ENCODE results near the gene FCAR.
"Not testable (repeated sequence)": the region's sequence is repeated elsewhere in the genome, so short reads cannot be mapped to it uniquely, and the experiment has no call there.

Gene FCAR

DNA sequence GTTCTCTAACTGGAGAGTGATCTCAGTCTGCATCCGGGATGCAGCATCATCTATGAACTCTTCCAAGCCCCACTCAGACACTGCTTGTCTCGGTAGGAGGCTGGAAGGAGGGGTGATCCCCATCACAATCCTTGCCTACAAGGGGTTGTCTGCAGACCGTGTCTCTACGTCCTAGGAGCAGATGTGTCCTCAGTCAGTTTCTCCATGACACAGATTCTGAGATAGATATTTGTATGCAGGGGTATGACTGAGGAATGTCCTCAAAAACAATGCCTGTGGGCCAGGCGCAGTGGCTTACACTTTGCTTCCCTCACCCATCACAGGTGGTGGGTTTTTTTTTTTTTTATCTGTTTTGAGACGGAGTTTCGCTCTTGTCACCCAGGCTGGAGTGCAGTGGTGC lies 32.8 kb downstream of the FCAR start:
- Histone ChIP-seq H3K4me3 (ENCODE audit: extremely low read depth, insufficient read depth, low read length, poor library complexity, severe bottlenecking) (no peak overlapping the region), H3K36me3 (ENCODE audit: control insufficient read depth, insufficient read depth, low read length) (no peaks in the 10 kb centered on the region), H3K9me3 (ENCODE audit: control insufficient read depth, low read length) (no peaks in the 10 kb centered on the region), H3K4me1 (ENCODE audit: control insufficient read depth, insufficient read depth, low read length, poor library complexity, severe bottlenecking) (no peaks in the 10 kb centered on the region), H3K27ac (ENCODE audit: low read depth, low read length, severe bottlenecking) (no peak overlapping the region)
- 93 to 100% methylated on average over 2 to 3 of the region's 7 CpGs for WGBS, 2 experiments (ENCODE audit: insufficient coverage in 2 of 2)

DNA sequence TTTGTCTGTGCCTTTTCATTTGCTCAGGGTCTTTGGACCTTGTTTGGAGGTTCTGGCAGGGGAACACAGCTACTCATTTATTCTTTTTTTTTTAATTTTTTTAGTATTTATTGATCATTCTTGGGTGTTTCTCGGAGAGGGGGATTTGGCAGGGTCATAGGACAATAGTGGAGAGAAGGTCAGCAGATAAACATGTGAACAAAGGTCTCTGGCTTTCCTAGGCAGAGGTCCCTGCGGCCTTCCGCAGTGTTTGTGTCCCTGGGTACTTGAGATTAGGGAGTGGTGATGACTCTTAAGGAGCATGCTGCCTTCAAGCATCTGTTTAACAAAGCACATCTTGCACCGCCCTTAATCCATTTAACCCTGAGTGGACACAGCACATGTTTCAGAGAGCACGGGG lies 33.9 kb downstream of the FCAR start:
- H3K4me1 ChIP-seq (ENCODE audit: control insufficient read depth, insufficient read depth, low read length, poor library complexity, severe bottlenecking); H3K9me3 ChIP-seq (ENCODE audit: control insufficient read depth, low read length); H3K36me3 ChIP-seq (ENCODE audit: control insufficient read depth, insufficient read depth, low read length); H3K27ac ChIP-seq (ENCODE audit: low read depth, low read length, severe bottlenecking); H3K4me3 ChIP-seq (ENCODE audit: extremely low read depth, insufficient read depth, low read length, poor library complexity, severe bottlenecking): not testable (repeated sequence)
- no CpG with 5 or more reads among the region's 5 CpGs for WGBS, 2 experiments (ENCODE audit: insufficient coverage in 2 of 2)

DNA sequence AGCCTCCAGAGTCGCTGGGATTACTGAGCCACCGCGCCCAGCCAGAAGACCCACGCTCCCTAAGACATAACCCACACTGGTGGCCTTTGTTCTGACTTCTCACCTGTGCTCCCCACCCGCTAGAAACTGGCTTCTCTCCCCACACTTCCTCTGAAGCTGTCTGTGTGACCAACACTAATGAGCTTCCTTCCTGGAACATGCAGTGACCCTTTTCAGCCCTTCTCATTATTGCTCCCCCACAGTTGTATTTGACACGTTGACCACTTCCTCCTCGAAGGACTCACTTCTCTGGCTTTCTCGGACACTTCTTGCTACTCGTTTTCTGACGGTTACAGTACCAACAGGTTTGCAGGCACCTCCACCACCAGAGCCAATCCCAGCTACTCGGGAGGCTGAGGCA lies 42.8 kb downstream of the FCAR start:
- Histone ChIP-seq H3K27ac (ENCODE audit: low read depth, low read length, severe bottlenecking) (no peak overlapping the region), H3K36me3 (ENCODE audit: control insufficient read depth, insufficient read depth, low read length) (no peaks in the 10 kb centered on the region), H3K4me1 (ENCODE audit: control insufficient read depth, insufficient read depth, low read length, poor library complexity, severe bottlenecking) (no peaks in the 10 kb centered on the region), H3K9me3 (ENCODE audit: control insufficient read depth, low read length) (no peaks in the 10 kb centered on the region), H3K4me3 (ENCODE audit: extremely low read depth, insufficient read depth, low read length, poor library complexity, severe bottlenecking) (no peak overlapping the region)
- 90 to 94% methylated on average over 8 to 11 of the region's 11 CpGs for WGBS, 2 experiments (ENCODE audit: insufficient coverage in 2 of 2)

DNA sequence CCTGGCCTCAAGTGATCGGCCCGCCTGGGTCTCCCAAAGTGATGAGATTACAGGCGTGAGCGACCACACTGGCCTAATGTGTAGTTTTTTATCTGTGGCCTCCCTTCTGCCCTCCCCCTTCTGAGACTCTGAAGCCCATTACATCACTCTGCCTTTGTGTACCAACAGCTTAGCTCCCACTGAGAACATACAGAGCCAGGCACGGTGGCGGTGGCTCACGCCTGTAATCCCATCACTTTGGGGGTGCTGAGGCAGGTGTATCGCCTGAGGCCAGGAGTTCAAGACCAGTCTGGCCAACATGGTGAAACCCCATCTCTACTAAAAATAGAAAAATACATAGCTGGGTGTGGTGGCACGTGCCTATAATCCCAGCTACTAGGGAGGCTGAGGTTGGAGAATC lies 44.5 kb downstream of the FCAR start:
- Histone ChIP-seq H3K4me3 (ENCODE audit: extremely low read depth, insufficient read depth, low read length, poor library complexity, severe bottlenecking) (no peak overlapping the region), H3K36me3 (ENCODE audit: control insufficient read depth, insufficient read depth, low read length) (no peaks in the 10 kb centered on the region), H3K27ac (ENCODE audit: low read depth, low read length, severe bottlenecking) (no peak overlapping the region), H3K4me1 (ENCODE audit: control insufficient read depth, insufficient read depth, low read length, poor library complexity, severe bottlenecking) (no peaks in the 10 kb centered on the region), H3K9me3 (ENCODE audit: control insufficient read depth, low read length) (no peaks in the 10 kb centered on the region)
- 94% methylated on average over 4 to 6 of the region's 9 CpGs for WGBS, 2 experiments (ENCODE audit: insufficient coverage in 2 of 2)

DNA sequence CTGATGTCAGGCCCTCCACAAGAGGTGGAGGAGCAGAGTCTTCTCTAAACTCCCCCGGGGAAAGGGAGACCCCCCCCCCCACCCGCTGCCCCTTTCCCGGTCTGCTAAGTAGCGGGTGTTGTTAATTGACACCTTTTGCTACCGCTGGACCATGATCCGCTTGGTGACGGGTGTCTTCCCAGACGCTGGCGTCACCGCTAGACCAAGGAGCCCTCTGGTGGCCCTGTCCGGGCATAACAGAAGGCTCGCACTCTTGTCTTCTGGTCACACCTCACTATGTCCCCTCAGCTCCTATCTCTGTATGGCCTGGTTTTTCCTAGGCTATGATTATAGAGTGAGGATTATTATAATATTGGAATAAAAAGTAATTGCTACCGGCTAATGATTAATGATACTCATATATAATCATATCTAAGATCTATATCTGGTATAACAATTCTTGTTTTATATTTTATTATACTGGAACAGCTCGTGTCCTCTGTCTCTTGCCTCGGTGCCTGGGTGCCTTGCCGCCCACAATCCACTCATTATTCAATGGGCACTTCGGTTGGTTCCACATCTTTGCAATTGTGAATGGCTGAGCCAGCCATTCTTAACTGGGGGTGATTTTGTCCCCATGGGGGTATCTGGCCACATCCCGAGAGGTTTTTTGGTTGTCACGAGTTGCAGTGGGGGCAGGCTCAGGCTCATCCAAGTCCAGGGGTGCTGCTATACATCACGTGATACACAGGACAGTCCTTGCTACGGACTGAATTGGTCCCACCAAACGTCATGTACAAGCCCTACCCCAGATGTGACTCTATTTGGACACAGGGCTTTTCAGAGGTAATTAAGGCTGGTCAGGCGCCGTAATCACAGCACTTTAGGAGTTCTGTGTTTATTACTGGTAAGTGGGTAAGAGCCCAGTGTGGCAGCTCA lies 45.9 kb downstream of the FCAR start:
- H3K9me3 ChIP-seq (ENCODE audit: control insufficient read depth, low read length); H3K27ac ChIP-seq (ENCODE audit: low read depth, low read length, severe bottlenecking); H3K36me3 ChIP-seq (ENCODE audit: control insufficient read depth, insufficient read depth, low read length); H3K4me3 ChIP-seq (ENCODE audit: extremely low read depth, insufficient read depth, low read length, poor library complexity, severe bottlenecking); H3K4me1 ChIP-seq (ENCODE audit: control insufficient read depth, insufficient read depth, low read length, poor library complexity, severe bottlenecking): not testable (repeated sequence)
- WGBS, 2 experiments (ENCODE audit: insufficient coverage in 2 of 2) = 82 to 83% methylated on average over 7 to 10 of the region's 24 CpGs

DNA sequence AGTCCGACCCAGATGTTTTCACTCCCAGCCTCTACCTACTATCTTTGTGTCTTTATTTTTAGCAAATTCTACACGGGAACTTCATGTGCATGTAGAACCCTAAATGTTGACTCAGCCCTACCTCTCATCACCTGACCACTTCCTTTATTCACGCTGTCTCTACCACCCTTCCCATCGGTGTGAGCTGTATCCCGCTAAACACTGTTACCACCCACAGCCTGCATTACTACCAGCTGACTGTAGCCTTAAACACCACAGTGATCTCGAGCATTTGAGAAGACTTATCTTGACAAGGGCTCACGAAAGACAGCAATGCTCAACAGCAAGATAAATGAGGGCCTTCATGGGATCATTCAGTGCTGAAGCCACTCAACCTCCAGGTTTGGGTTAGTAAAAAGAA lies 47.0 kb downstream of the FCAR start:
- no peaks in the 10 kb centered on the region for H3K9me3 ChIP-seq (ENCODE audit: control insufficient read depth, low read length)
- 88 to 91% methylated on average over 7 of the region's 7 CpGs for WGBS, 2 experiments (ENCODE audit: insufficient coverage in 2 of 2)
- no peak overlapping the region for H3K4me3 ChIP-seq (ENCODE audit: extremely low read depth, insufficient read depth, low read length, poor library complexity, severe bottlenecking)
- no peaks in the 10 kb centered on the region for H3K4me1 ChIP-seq (ENCODE audit: control insufficient read depth, insufficient read depth, low read length, poor library complexity, severe bottlenecking)
- no peaks in the 10 kb centered on the region for H3K36me3 ChIP-seq (ENCODE audit: control insufficient read depth, insufficient read depth, low read length)
- H3K27ac ChIP-seq (ENCODE audit: low read depth, low read length, severe bottlenecking) = no peak overlapping the region

DNA sequence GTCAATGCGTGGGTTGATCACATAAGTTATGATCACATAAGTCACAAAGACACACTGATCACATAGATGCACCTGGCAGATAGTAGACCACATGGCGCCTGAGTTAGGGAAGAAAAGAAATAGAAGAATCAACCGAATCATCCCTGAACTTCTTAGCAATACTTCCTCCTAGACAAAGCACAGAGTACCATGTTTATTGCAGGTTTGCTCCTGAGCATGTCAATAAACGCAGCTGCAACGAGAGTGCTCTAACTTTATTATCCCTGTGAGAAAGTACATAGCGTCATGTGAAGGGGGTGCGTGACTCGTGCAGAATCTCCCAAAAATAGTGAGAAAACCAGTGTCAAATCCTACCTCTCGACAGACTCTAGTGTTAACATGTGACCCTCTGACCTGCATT lies 49.2 kb downstream of the FCAR start:
- 83 to 85% methylated on average over 6 to 8 of the region's 9 CpGs for whole genome bisulfite sequencing, 2 experiments (ENCODE audit: insufficient coverage in 2 of 2)
- Histone ChIP-seq H3K36me3 (ENCODE audit: control insufficient read depth, insufficient read depth, low read length) (no peaks in the 10 kb centered on the region), H3K4me3 (ENCODE audit: extremely low read depth, insufficient read depth, low read length, poor library complexity, severe bottlenecking) (no peak overlapping the region), H3K9me3 (ENCODE audit: control insufficient read depth, low read length) (peaks cover 11% of the 10 kb centered on the region), H3K27ac (ENCODE audit: low read depth, low read length, severe bottlenecking) (no peak overlapping the region), H3K4me1 (ENCODE audit: control insufficient read depth, insufficient read depth, low read length, poor library complexity, severe bottlenecking) (no peaks in the 10 kb centered on the region)

DNA sequence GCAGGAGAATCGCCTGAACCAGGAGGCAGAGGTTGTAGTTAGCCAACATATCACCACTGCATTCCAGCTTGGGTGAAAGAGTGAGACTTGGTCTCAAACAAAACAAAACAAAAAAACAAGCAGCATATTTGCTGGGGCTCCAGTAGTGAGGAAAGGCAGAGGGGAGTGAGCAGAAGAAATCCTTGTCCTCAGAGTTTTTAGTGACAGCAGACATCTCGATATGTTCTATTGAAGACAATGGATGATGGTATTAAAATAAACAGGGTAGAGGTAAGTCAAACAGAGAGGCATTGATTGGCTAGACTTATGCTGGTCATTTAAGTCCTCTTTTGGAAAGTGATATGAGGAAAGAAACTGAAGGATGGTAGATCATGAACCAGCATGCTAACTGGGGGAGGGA lies 54.3 kb downstream of the FCAR start:
- no peaks in the 10 kb centered on the region for H3K36me3 ChIP-seq (ENCODE audit: control insufficient read depth, insufficient read depth, low read length)
- no peak overlapping the region for H3K4me3 ChIP-seq (ENCODE audit: extremely low read depth, insufficient read depth, low read length, poor library complexity, severe bottlenecking)
- H3K27ac ChIP-seq (ENCODE audit: low read depth, low read length, severe bottlenecking) = no peak overlapping the region
- peaks cover 23% of the 10 kb centered on the region for H3K9me3 ChIP-seq (ENCODE audit: control insufficient read depth, low read length)
- no peaks in the 10 kb centered on the region for H3K4me1 ChIP-seq (ENCODE audit: control insufficient read depth, insufficient read depth, low read length, poor library complexity, severe bottlenecking)
- 77 to 100% methylated on average over 1 of the region's 2 CpGs for WGBS, 2 experiments (ENCODE audit: insufficient coverage in 2 of 2)

DNA sequence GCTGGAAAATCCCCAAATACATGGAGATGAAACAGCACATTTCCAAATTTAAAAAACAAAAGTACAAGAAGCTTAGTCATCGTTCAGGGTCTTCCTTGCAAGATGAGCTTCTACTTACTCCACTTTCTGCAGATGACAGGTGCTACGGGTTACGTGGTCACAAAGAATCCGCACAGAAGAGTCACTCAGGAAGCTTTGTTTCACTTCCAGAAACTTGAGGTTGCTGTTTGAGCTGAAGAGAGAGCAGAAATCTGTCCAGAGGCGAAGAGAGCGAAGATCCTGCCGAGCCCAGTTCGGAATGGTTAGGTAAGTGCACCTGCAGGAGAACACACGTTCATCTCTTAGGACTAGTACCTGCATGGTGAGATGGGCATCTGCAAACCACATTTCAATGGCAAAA lies 63.9 kb downstream of the FCAR start:
- Histone ChIP-seq H3K9me3 (ENCODE audit: control insufficient read depth, low read length) (no peaks in the 10 kb centered on the region), H3K4me1 (ENCODE audit: control insufficient read depth, insufficient read depth, low read length, poor library complexity, severe bottlenecking) (no peaks in the 10 kb centered on the region), H3K4me3 (ENCODE audit: extremely low read depth, insufficient read depth, low read length, poor library complexity, severe bottlenecking) (no peak overlapping the region), H3K36me3 (ENCODE audit: control insufficient read depth, insufficient read depth, low read length) (no peaks in the 10 kb centered on the region), H3K27ac (ENCODE audit: low read depth, low read length, severe bottlenecking) (no peak overlapping the region)
- WGBS, 2 experiments (ENCODE audit: insufficient coverage in 2 of 2) = 86 to 87% methylated on average over 4 to 8 of the region's 9 CpGs

DNA sequence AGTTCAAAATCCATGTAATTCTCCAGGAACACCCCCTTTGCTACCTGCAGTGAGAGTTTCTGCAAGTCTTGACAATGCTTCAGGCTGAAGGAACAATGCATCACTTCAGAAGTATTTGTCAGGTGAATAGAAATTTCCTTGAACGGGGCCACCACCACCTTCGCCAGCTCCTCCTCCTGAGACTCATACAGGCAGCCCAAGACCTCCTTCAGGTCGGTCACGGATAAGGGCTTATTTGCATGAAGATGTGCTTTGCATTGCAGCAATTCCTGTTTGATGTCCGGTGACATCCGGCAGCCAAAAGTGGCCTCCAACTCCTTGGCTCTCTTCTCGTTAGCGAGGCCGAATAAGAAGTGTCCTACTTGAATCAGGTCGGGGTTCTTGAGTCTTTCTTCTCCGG lies 64.9 kb downstream of the FCAR start:
- WGBS, 2 experiments (ENCODE audit: insufficient coverage in 2 of 2) = 80 to 86% methylated on average over 9 to 10 of the region's 11 CpGs
- H3K4me3 ChIP-seq (ENCODE audit: extremely low read depth, insufficient read depth, low read length, poor library complexity, severe bottlenecking) = no peak overlapping the region
- H3K36me3 ChIP-seq (ENCODE audit: control insufficient read depth, insufficient read depth, low read length) = no peaks in the 10 kb centered on the region
- no peaks in the 10 kb centered on the region for H3K4me1 ChIP-seq (ENCODE audit: control insufficient read depth, insufficient read depth, low read length, poor library complexity, severe bottlenecking)
- H3K27ac ChIP-seq (ENCODE audit: low read depth, low read length, severe bottlenecking) = no peak overlapping the region
- no peaks in the 10 kb centered on the region for H3K9me3 ChIP-seq (ENCODE audit: control insufficient read depth, low read length)

DNA sequence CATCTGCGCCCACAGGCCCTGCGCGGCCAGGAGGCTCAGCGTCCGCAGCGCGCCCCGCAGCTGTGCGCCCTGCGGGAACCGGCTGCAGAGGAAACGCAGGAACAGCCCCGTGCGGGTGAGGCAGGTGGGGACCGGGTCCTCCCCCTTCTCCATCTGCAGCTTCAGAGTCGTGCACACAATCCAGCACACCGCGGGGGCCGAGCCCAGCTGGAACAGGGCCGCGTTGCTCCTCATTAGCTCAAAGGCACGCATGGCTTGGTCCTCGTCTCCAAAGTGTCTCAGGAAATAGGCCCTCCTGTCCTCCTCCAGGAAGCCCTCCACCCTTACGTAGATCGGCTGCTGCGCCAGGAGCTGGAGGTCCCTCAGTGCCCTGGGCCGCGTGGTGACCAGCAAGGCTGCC lies 65.5 kb downstream of the FCAR start:
- H3K4me3 ChIP-seq (ENCODE audit: extremely low read depth, insufficient read depth, low read length, poor library complexity, severe bottlenecking); H3K9me3 ChIP-seq (ENCODE audit: control insufficient read depth, low read length); H3K36me3 ChIP-seq (ENCODE audit: control insufficient read depth, insufficient read depth, low read length); H3K4me1 ChIP-seq (ENCODE audit: control insufficient read depth, insufficient read depth, low read length, poor library complexity, severe bottlenecking); H3K27ac ChIP-seq (ENCODE audit: low read depth, low read length, severe bottlenecking): not testable (repeated sequence)
- 89 to 98% methylated on average over 5 to 7 of the region's 28 CpGs for WGBS, 2 experiments (ENCODE audit: insufficient coverage in 2 of 2)
